ENCODE data around the gene HNRNPF. TPM values are rescaled to one million over a fixed set of nuclear protein-coding genes. Genes with fewer than 3 reads are reported as not detected.

Gene HNRNPF
- total and polyA plus RNA-seq, 2 of the 4 experiments (the other 2 are of a cell fraction), result 169 to 207 TPM

DNA sequence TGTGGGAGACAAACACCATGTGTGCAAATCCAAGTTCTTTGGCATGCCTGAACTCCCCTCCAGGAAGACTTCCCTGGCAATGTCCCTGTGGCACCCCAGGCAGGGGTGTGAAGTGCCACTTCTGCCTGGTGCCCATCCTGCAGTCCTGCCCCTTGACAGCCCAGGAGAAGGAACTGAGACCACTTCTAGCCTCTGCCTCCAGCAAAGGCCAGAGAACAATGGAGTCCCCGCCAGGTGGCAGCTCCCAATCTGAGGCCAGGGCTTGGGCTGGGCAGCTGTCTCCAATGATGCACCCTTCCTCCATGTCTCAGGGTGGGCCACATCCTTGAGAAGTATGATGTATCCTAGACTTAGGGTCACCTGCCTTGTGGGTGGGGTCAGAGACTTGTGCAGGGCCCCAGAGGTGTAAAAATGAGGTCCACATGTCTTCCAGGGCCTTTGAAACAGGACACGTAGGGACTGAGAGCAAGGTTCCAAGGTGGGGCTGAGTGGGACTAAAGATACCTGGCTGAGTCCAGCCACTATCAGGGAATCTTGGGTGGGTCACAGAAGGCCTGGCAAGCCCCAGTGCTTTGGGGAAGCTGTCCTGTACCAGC is 32.1 kb downstream of the HNRNPF start:
- no peak overlapping the region for H4K5ac ChIP-seq (ENCODE audit: low read depth, low read length)
- no peaks in the 10 kb centered on the region for H3K36me3 ChIP-seq (ENCODE audit: control insufficient read depth, insufficient read depth, low read length)
- ATAC-seq (ENCODE audit: low read depth) (no peak), DNase-seq (no peak)
- H4K91ac ChIP-seq (ENCODE audit: insufficient read depth, low read depth, low read length), result no peak overlapping the region
- H2AFZ ChIP-seq (replicated peaks; ENCODE audit: low read length, poor library complexity), result no peak overlapping the region
- H3K4me1 ChIP-seq (ENCODE audit: control insufficient read depth, insufficient read depth, low read length), result no peaks in the 10 kb centered on the region
- no peak overlapping the region for H2BK15ac ChIP-seq (ENCODE audit: low read depth, low read length)
- ChIA-PET CTCF (no interaction called here), POLR2A (ENCODE audit: unreplicated experiment) (no interaction called here)
- no peak overlapping the region for H2AK9ac ChIP-seq (replicated peaks; ENCODE audit: low read depth, low read length, poor library complexity)
- H3K4me2 ChIP-seq (ENCODE audit: low read depth, low read length), result no peak overlapping the region
- intact Hi-C loops (cut with micrococcal nuclease), result no loop called here
- no peaks in the 10 kb centered on the region for H4K20me1 ChIP-seq (ENCODE audit: insufficient read depth, low read length)
- no peak overlapping the region for H3K9ac ChIP-seq (ENCODE audit: low read depth, low read length)
- no CpG with 5 or more reads among the region's 2 CpGs for WGBS, 2 experiments (ENCODE audit: extremely low coverage in 2 of 2, insufficient read length in 1 of 2)
- in situ Hi-C loops (cut with MboI; ENCODE audit: low sequenced_read_pairs), result no loop called here
- H2AK5ac ChIP-seq (ENCODE audit: low read depth, low read length), result no peak overlapping the region
- H3K9me3 ChIP-seq (ENCODE audit: control insufficient read depth, insufficient read depth, low read length), result no peaks in the 10 kb centered on the region
- H3K56ac ChIP-seq (ENCODE audit: extremely low read depth, insufficient read depth, low read length), result no peak overlapping the region
- no peak overlapping the region for H4K8ac ChIP-seq (ENCODE audit: low read depth in 2 of 2, low read length in 2 of 2)
- H2BK120ac ChIP-seq (ENCODE audit: low read depth, low read length), result no peak overlapping the region
- no peak overlapping the region for H3K27ac ChIP-seq (ENCODE audit: insufficient read depth, low read length)
- H3K79me1 ChIP-seq (ENCODE audit: low read depth in 1 of 2, low read length in 2 of 2), result no peaks in the 10 kb centered on the region
- H3K27me3 ChIP-seq (ENCODE audit: control insufficient read depth, insufficient read depth, low read length), result peaks cover 15% of the 10 kb centered on the region
- no peak overlapping the region for H2BK20ac ChIP-seq (ENCODE audit: low read depth, low read length)
- TF ChIP-seq SMC3 (IDR thresholded peaks at IDR 0.05; ENCODE audit: low read depth, low read length) (no peak), MXI1 (IDR thresholded peaks at IDR 0.05; ENCODE audit: borderline replicate concordance, low read depth, low read length) (no peak), NFE2L2 (IDR thresholded peaks at IDR 0.05; ENCODE audit: low read depth, low read length) (no peak), RAD21 (IDR thresholded peaks at IDR 0.05; ENCODE audit: low read length) (no peak), CHD1 (IDR thresholded peaks at IDR 0.05; ENCODE audit: low read depth, low read length) (no peak), RCOR1 (IDR thresholded peaks at IDR 0.05; ENCODE audit: insufficient replicate concordance, low read length) (no peak), POLR2A (IDR thresholded peaks at IDR 0.05; ENCODE audit: low read depth, low read length) (no peak), BHLHE40 (IDR thresholded peaks at IDR 0.05; ENCODE audit: low read depth, low read length) (no peak), MAZ (IDR thresholded peaks at IDR 0.05; ENCODE audit: borderline replicate concordance, low read depth, low read length) (no peak)
- TF ChIP-seq, protein P1, sequence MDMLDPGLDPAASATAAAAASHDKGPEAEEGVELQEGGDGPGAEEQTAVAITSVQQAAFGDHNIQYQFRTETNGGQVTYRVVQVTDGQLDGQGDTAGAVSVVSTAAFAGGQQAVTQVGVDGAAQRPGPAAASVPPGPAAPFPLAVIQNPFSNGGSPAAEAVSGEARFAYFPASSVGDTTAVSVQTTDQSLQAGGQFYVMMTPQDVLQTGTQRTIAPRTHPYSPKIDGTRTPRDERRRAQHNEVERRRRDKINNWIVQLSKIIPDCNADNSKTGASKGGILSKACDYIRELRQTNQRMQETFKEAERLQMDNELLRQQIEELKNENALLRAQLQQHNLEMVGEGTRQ (IDR thresholded peaks at IDR 0.05; ENCODE audit: low read depth, low read length), result no peak
- H3K23ac ChIP-seq (ENCODE audit: low read depth, low read length), result no peak overlapping the region
- no peak overlapping the region for H3K4ac ChIP-seq (ENCODE audit: low read depth, low read length)
- H2BK5ac ChIP-seq (ENCODE audit: low read depth, low read length, poor library complexity, severe bottlenecking), result no peak overlapping the region
- no peak overlapping the region for H3K14ac ChIP-seq (replicated peaks; ENCODE audit: low read depth, low read length)
- H3K18ac ChIP-seq (ENCODE audit: low read depth, low read length), result no peak overlapping the region
- BruUV-seq (replicated peaks), result no TSS peak
- H3K9me1 ChIP-seq (ENCODE audit: insufficient read depth, low read length), result no peaks in the 10 kb centered on the region
- dilution Hi-C loops (cut with HindIII; ENCODE audit: low sequenced_read_pairs, unreplicated experiment), result no loop called here
- H3K4me3 ChIP-seq (ENCODE audit: insufficient read depth, low read depth, low read length), result no peak overlapping the region
